Endothelial cell of umbilical vein (primary cell): Measurements from ENCODE around the gene IGSF9B. TPM values are rescaled to one million over a fixed set of nuclear protein-coding genes. Genes with fewer than 3 reads are reported as not detected.

Source experiments
- BruUV-seq: library from RNA; stranded (reverse); fragments of 400-500 nt; replicated peaks from 2 replicates; lab custom pipeline; 2021; lab: Mats Ljungman, UMichigan
- CTCF ChIA-PET: fragments of 300-600, 350-600 bp; sonication (Branson Sonifier 250); formaldehyde crosslinking; loops from one replicate; lab custom pipeline; 2021; ENCODE audit warnings: antibody characterized with exemption, inconsistent platforms; lab: Charles Lee
- POLR2A ChIA-PET: fragments of 300-600, 350-600 bp; sonication (Branson Sonifier 250); formaldehyde crosslinking; loops from one replicate; lab custom pipeline; 2021; ENCODE audit warnings: antibody characterized with exemption, inconsistent platforms; lab: Charles Lee
- DNase-seq: peaks from one replicate; pipeline ENCODE4 v3.0.0-alpha.2; 2011; ENCODE audit warnings: low read depth, low spot score
- FAIRE-seq: peaks from 2 replicates; lab custom pipeline; 2011; peaks lifted over from hg19 to GRCh38; lab: Jason Lieb, UNC
- H2AFZ ChIP-seq: 2 replicates; pipeline ENCODE4 v1.6.0; 2012; ENCODE audit warnings: low read depth, low read length, control low read depth, inconsistent platforms
- H3K27ac ChIP-seq: 2 replicates; pipeline ENCODE4 v1.5.1; 2011; ENCODE audit warnings: low read depth, mild to moderate bottlenecking, control low read depth, low read length, moderate library complexity; ENCODE audit not compliant: insufficient read depth
- H3K27me3 ChIP-seq, 2 experiments: 2 replicates each; pipeline versions ENCODE4 v1.6.0 to v1.6.1; 2011; ENCODE audit warnings: low read length in 2 of 2, mixed read lengths in 1 of 2; ENCODE audit not compliant: control insufficient read depth in 2 of 2, insufficient read depth in 2 of 2
- H3K36me3 ChIP-seq, 2 experiments: 2 replicates in 1 of 2; 3 replicates in 1 of 2; pipeline ENCODE4 v1.5.1; 2011; ENCODE audit warnings: low read length in 2 of 2, mild to moderate bottlenecking in 1 of 2, moderate library complexity in 1 of 2; ENCODE audit not compliant: control insufficient read depth in 2 of 2, insufficient read depth in 2 of 2; ENCODE audit errors: extremely low read depth in 1 of 2
- H3K4me1 ChIP-seq: 3 replicates; pipeline ENCODE4 v1.5.1; 2011; ENCODE audit warnings: mild to moderate bottlenecking, low read length; ENCODE audit not compliant: control insufficient read depth, insufficient read depth; ENCODE audit errors: extremely low read depth
- H3K4me2 ChIP-seq: 2 replicates; pipeline ENCODE4 v1.6.1; 2011; ENCODE audit warnings: low read length, control low read depth, mixed read lengths; ENCODE audit not compliant: insufficient read depth
- H3K4me3 ChIP-seq, 3 experiments: fragments of 200-600 bp in 1 of 3; sonication (generic), shearing (Covaris generic) in 1 of 3; replicated peaks in 1 of 3; 2 replicates each; pipeline ENCODE4 v1.5.1; 2011 to 2016; ENCODE audit warnings: control low read depth in 3 of 3, low read length in 3 of 3, mild to moderate bottlenecking in 2 of 3, inconsistent platforms in 1 of 3, low read depth in 1 of 3, moderate library complexity in 1 of 3; ENCODE audit not compliant: insufficient read depth in 1 of 3
- H3K79me2 ChIP-seq: 2 replicates; pipeline ENCODE4 v1.6.0; 2012; ENCODE audit warnings: low read length, inconsistent platforms; ENCODE audit not compliant: control insufficient read depth, insufficient read depth
- H3K9ac ChIP-seq: replicated peaks from 2 replicates; pipeline ENCODE3; 2011; ENCODE audit warnings: low read length, control low read depth; ENCODE audit not compliant: insufficient read depth; ENCODE audit errors: extremely low read depth
- H3K9me1 ChIP-seq: replicated peaks from 3 replicates; pipeline ENCODE4 v1.6.0; 2011; ENCODE audit warnings: mild to moderate bottlenecking, low read length; ENCODE audit not compliant: control insufficient read depth, insufficient read depth; ENCODE audit errors: extremely low read depth
- H3K9me3 ChIP-seq: replicated peaks from 2 replicates; pipeline ENCODE4 v1.5.1; 2012; ENCODE audit warnings: low read length, inconsistent platforms; ENCODE audit not compliant: control insufficient read depth, insufficient read depth
- H4K20me1 ChIP-seq: replicated peaks from 2 replicates; pipeline ENCODE3; 2011; ENCODE audit warnings: mild to moderate bottlenecking, low read length; ENCODE audit not compliant: control insufficient read depth, insufficient read depth; ENCODE audit errors: extremely low read depth
- EZH2 ChIP-seq: IDR thresholded peaks from 2 replicates; pipeline ENCODE4 v1.6.1; 2012; ENCODE audit warnings: borderline replicate concordance, low read depth, mild to moderate bottlenecking, moderate library complexity, low read length, inconsistent platforms; ENCODE audit not compliant: severe bottlenecking
- FOS ChIP-seq: IDR thresholded peaks from 2 replicates; pipeline ENCODE4 v1.6.1; 2011; ENCODE audit warnings: mild to moderate bottlenecking, low read length, moderate library complexity, borderline replicate concordance; ENCODE audit not compliant: insufficient read depth
- GATA2 ChIP-seq: IDR thresholded peaks from 2 replicates; pipeline ENCODE4 v1.7.0; 2011; ENCODE audit warnings: low read depth, mild to moderate bottlenecking, moderate library complexity, mixed read lengths, low read length; ENCODE audit not compliant: insufficient read length, insufficient read depth
- JUN ChIP-seq: IDR thresholded peaks from 2 replicates; pipeline ENCODE4 v1.6.1; 2011; ENCODE audit warnings: borderline replicate concordance, low read depth; ENCODE audit not compliant: insufficient read length, insufficient read depth
- MYC ChIP-seq: IDR thresholded peaks from one replicate; pipeline ENCODE4 v1.6.1; 2011; ENCODE audit warnings: mild to moderate bottlenecking, low read depth, low read length
- POLR2A ChIP-seq: IDR thresholded peaks from 2 replicates; pipeline ENCODE4 v1.6.1; 2012; ENCODE audit warnings: low read depth, mild to moderate bottlenecking, control low read depth, low read length
- POLR2AphosphoS5 ChIP-seq: IDR thresholded peaks from 2 replicates; pipeline ENCODE4 v1.6.1; 2012; ENCODE audit warnings: low read depth, mild to moderate bottlenecking, control low read depth, low read length, moderate library complexity; ENCODE audit not compliant: insufficient read depth
- dilution Hi-C: fragments of 300-500 bp; cut with MboI; formaldehyde crosslinking; loops from one replicate; pipeline ENCODE4 v1.15.0; 2019; ENCODE audit warnings: low sequenced_read_pairs; ENCODE audit not compliant: extremely low pct_ligation_motif_present
- intact Hi-C: fragments of 100-400 bp; cut with micrococcal nuclease; formaldehyde crosslinking; loops from one replicate; pipeline ENCODE4 v1.10.0; 2022
- polyA plus RNA-seq, 4 experiments: library from polyadenylated mRNA; depleted of rRNA in 3 of 4; stranded (reverse) in 3 of 4; unstranded in 1 of 4; fragments of >200 nt; gene quantifications; 2 replicates each; pipeline versions ENCODE4 v1.2.1 to v1.2.3, GENCODE V29; 2011 to 2012; ENCODE audit warnings: missing spikeins in 1 of 4
- total RNA-seq: library from RNA; stranded (reverse); gene quantifications from 2 replicates; pipeline ENCODE4 v1.2.3, GENCODE V29; 2021
- TF ChIP-seq, protein P1 (sequence below): IDR thresholded peaks from 2 replicates; pipeline ENCODE4 v1.6.1; 2011; ENCODE audit not compliant: insufficient read depth, insufficient read length
- TF ChIP-seq, protein P2 (sequence below), 2 donors: IDR thresholded peaks; 1 replicate in 1 of 2; 2 replicates in 1 of 2; pipeline ENCODE4 v1.5.1; 2011; ENCODE audit warnings: low read length in 2 of 2, mild to moderate bottlenecking in 2 of 2, moderate library complexity in 2 of 2, control low read depth in 1 of 2, inconsistent platforms in 1 of 2, low read depth in 1 of 2; ENCODE audit not compliant: insufficient read depth in 1 of 2; ENCODE audit errors: extremely low read depth in 1 of 2

The IGSF9B gene
- total and polyA plus RNA-seq, 2 donors (not counting 3 experiments of a cell fraction or from before 2014, with no cell fraction given) = 0.15 to 0.18 TPM

DNA sequence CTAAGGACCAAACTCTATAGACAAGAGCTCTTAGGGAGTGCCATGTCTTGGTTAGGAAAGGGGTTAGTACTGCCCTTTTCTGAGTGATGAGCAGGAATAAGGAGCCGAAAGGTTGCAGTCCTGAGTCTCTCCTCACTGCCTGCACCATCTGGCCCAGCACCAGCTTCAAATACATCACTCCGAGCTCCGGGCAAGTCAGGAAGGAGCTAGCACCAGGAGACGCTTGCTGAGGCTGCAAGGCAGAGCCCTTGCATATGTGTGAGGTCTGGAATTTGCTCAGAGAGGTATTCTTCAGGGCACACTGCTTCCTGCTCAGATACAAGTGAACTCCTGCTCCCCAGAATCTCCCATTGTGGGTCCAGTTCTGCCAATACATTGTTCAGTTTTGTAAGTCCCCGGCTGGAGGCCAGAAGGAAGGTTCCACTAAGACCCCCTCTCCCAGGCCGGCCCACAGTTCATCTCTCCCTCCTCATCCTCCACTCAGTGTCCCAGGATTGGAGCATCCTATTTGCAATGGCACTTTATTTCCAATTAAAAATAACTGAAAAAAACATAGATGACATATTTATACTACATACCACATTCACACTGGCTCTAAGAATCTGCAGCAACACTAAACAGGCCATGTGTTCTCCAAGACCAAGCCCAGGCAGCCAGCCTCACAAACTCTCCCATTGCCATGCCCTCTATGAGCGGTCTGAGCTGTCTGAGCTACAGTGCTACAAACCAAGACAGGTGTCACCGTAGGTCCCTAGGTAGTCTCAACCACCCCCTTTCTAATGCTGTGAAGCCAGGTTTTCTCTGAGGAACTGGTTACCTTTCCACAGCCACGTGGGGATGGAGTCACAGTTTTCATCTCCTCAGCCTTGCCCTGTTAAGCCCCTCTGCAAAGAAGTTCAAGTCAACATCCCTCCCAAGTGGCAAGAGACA is 56.3 kb downstream of the IGSF9B start:
- Histone ChIP-seq H3K27ac (no peak overlapping the region), H3K36me3 (no peaks in the 10 kb centered on the region), H3K9ac (no peak overlapping the region), H4K20me1 (no peaks in the 10 kb centered on the region), H3K4me1 (no peaks in the 10 kb centered on the region), H3K9me1 (no peaks in the 10 kb centered on the region), H2AFZ (no peak overlapping the region), H3K79me2 (no peaks in the 10 kb centered on the region), H3K4me3 (no peak overlapping the region), H3K9me3 (no peaks in the 10 kb centered on the region), H3K27me3 (no peaks in the 10 kb centered on the region), H3K4me2 (no peak overlapping the region)
- no peak for TF ChIP-seq POLR2A
- no peak for TF ChIP-seq MYC
- TF ChIP-seq EZH2 = no peak
- TF ChIP-seq, protein P1, sequence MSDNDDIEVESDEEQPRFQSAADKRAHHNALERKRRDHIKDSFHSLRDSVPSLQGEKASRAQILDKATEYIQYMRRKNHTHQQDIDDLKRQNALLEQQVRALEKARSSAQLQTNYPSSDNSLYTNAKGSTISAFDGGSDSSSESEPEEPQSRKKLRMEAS = no peak
- TF ChIP-seq, protein P2, sequence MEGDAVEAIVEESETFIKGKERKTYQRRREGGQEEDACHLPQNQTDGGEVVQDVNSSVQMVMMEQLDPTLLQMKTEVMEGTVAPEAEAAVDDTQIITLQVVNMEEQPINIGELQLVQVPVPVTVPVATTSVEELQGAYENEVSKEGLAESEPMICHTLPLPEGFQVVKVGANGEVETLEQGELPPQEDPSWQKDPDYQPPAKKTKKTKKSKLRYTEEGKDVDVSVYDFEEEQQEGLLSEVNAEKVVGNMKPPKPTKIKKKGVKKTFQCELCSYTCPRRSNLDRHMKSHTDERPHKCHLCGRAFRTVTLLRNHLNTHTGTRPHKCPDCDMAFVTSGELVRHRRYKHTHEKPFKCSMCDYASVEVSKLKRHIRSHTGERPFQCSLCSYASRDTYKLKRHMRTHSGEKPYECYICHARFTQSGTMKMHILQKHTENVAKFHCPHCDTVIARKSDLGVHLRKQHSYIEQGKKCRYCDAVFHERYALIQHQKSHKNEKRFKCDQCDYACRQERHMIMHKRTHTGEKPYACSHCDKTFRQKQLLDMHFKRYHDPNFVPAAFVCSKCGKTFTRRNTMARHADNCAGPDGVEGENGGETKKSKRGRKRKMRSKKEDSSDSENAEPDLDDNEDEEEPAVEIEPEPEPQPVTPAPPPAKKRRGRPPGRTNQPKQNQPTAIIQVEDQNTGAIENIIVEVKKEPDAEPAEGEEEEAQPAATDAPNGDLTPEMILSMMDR (IDR thresholded peaks at IDR 0.05; ENCODE audit: extremely low read depth in 1 of 2, insufficient read depth in 1 of 2, low read depth in 1 of 2, low read length in 2 of 2) = no peak
- TF ChIP-seq JUN = no peak
- TF ChIP-seq FOS = no peak
- TF ChIP-seq GATA2 = no peak
- no peak for TF ChIP-seq POLR2AphosphoS5
- CTCF ChIA-PET = no interaction called here
- intact Hi-C loops = no loop called here
- no TSS peak for BruUV-seq
- DNase-seq (no peak), FAIRE-seq (no peak)
- dilution Hi-C loops = no loop called here
- POLR2A ChIA-PET = no interaction called here
